Trophoblast cell (in vitro differentiated cells and primary cell): ENCODE results near the gene MS4A4E.

Experiments used
- DNase-seq, 2 donors: peaks; one replicate each; pipeline ENCODE4 v3.0.0-alpha.2; 2016
- H2AFZ ChIP-seq: 2 replicates; pipeline ENCODE4 v1.6.1; 2013; ENCODE audit warnings: low read length, moderate library complexity, mild to moderate bottlenecking; ENCODE audit not compliant: insufficient read depth, poor library complexity
- H2AK5ac ChIP-seq: 2 replicates; pipeline ENCODE4 v1.6.1; 2013; ENCODE audit warnings: mild to moderate bottlenecking, low read length
- H2BK120ac ChIP-seq: 2 replicates; pipeline ENCODE4 v1.6.1; 2013; ENCODE audit warnings: low read length, mild to moderate bottlenecking, moderate library complexity; ENCODE audit not compliant: insufficient read depth, poor library complexity
- H2BK12ac ChIP-seq: 2 replicates; pipeline ENCODE4 v1.6.1; 2013; ENCODE audit warnings: mild to moderate bottlenecking, low read length, moderate library complexity
- H2BK5ac ChIP-seq: 2 replicates; pipeline ENCODE4 v1.6.1; 2013; ENCODE audit warnings: low read length, low read depth, moderate library complexity, mild to moderate bottlenecking; ENCODE audit not compliant: poor library complexity
- H3K14ac ChIP-seq: 2 replicates; pipeline ENCODE4 v1.6.1; 2013; ENCODE audit warnings: mild to moderate bottlenecking, low read length
- H3K18ac ChIP-seq: 2 replicates; pipeline ENCODE4 v1.6.1; 2013; ENCODE audit warnings: mild to moderate bottlenecking, low read length
- H3K23ac ChIP-seq: 2 replicates; pipeline ENCODE4 v1.6.1; 2013; ENCODE audit warnings: low read length
- H3K27ac ChIP-seq: 2 replicates; pipeline ENCODE4 v1.5.1; 2013; ENCODE audit warnings: low read depth, mild to moderate bottlenecking, inconsistent platforms, low read length, moderate library complexity
- H3K27me3 ChIP-seq: 2 replicates; pipeline ENCODE4 v1.6.1; 2013; ENCODE audit warnings: inconsistent platforms, mild to moderate bottlenecking, low read length, moderate library complexity; ENCODE audit not compliant: insufficient read depth
- H3K36me3 ChIP-seq, 2 experiments: 1 replicate in 1 of 2; 2 replicates in 1 of 2; pipeline ENCODE4 v1.6.1; 2013; ENCODE audit warnings: low read length in 2 of 2, mild to moderate bottlenecking in 2 of 2, moderate library complexity in 1 of 2; ENCODE audit not compliant: insufficient read depth in 2 of 2, control insufficient read depth in 1 of 2
- H3K4ac ChIP-seq: 2 replicates; pipeline ENCODE4 v1.6.1; 2013; ENCODE audit warnings: low read depth, mild to moderate bottlenecking, low read length, moderate library complexity
- H3K4me1 ChIP-seq, 2 experiments: 1 replicate in 1 of 2; 2 replicates in 1 of 2; pipeline ENCODE4 v1.6.1; 2013; ENCODE audit warnings: low read length in 2 of 2, mild to moderate bottlenecking in 2 of 2, moderate library complexity in 1 of 2; ENCODE audit not compliant: insufficient read depth in 2 of 2, control insufficient read depth in 1 of 2
- H3K4me2 ChIP-seq: 2 replicates; pipeline ENCODE4 v1.6.1; 2013; ENCODE audit warnings: inconsistent platforms, mild to moderate bottlenecking, low read length, moderate library complexity
- H3K4me3 ChIP-seq: 2 replicates; pipeline ENCODE4 v1.5.1; 2013; ENCODE audit warnings: mild to moderate bottlenecking, low read depth, low read length, inconsistent platforms
- H3K79me1 ChIP-seq: one replicate; pipeline ENCODE4 v1.6.1; 2013; ENCODE audit warnings: low read length
- H3K79me2 ChIP-seq: 2 replicates; pipeline ENCODE4 v1.6.1; 2013; ENCODE audit warnings: low read length, mild to moderate bottlenecking; ENCODE audit not compliant: control insufficient read depth, insufficient read depth, poor library complexity
- H3K9ac ChIP-seq: 2 replicates; pipeline ENCODE4 v1.6.1; 2013; ENCODE audit warnings: mild to moderate bottlenecking, low read length
- H3K9me3 ChIP-seq: 2 replicates; pipeline ENCODE4 v1.6.1; 2013; ENCODE audit warnings: low read depth, mild to moderate bottlenecking, control low read depth, inconsistent platforms, low read length; ENCODE audit not compliant: insufficient read depth
- H4K12ac ChIP-seq: 2 replicates; pipeline ENCODE4 v1.6.1; 2013; ENCODE audit warnings: low read depth, mild to moderate bottlenecking, low read length, moderate library complexity
- H4K8ac ChIP-seq: 2 replicates; pipeline ENCODE4 v1.6.1; 2013; ENCODE audit warnings: low read depth, mild to moderate bottlenecking, low read length, moderate library complexity
- H4K91ac ChIP-seq: one replicate; pipeline ENCODE4 v1.6.1; 2013; ENCODE audit warnings: low read depth, mild to moderate bottlenecking, low read length, moderate library complexity
- WGBS: extraction: QIAGEN DNeasy Blood & Tissue Kit; methylation state at CpG from one replicate; pipeline ENCODE4 v1.1.7; 2013; ENCODE audit warnings: missing lambda C conversion rate; ENCODE audit not compliant: insufficient read length, insufficient coverage; ENCODE audit errors: extremely low coverage; 5-methylcytosine and 5-hydroxymethylcytosine counted together

MS4A4E gene

DNA sequence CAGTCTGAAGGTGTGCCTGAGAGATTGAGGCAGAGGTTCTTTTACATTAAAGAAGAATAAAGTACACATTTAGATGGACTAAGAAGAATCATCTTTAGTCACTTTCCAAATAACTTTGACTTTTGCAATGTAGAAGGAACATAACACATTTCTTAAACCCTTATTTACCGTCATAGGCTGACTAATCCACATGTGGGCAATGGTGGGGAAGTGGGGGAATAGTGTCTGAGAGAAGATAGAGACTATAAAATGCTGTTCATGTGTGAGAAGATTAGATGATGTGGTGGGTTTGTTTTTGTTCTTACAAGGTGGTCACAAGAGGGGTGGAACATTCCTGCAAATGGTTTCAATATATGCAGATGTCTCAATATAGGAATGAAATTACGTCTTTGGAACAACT lies 39.3 kb upstream of the MS4A4E start:
- Histone ChIP-seq H3K9me3 (no peaks in the 10 kb centered on the region), H2AK5ac (no peak overlapping the region), H3K9ac (no peak overlapping the region), H2BK5ac (no peak overlapping the region), H3K4me2 (no peak overlapping the region), H3K14ac (no peak overlapping the region), H3K4me1 (peaks cover 3 to 4% of the 10 kb centered on the region in 2 experiments), H3K23ac (no peak overlapping the region), H3K79me1 (peaks cover 7% of the 10 kb centered on the region), H3K27me3 (no peaks in the 10 kb centered on the region), H3K79me2 (no peaks in the 10 kb centered on the region), H3K4me3 (no peak overlapping the region), H3K36me3 (no peaks in the 10 kb centered on the region), H3K18ac (no peak overlapping the region), H3K4ac (no peak overlapping the region), H3K27ac (no peak overlapping the region), H4K8ac (no peak overlapping the region), H4K91ac (no peak overlapping the region), H2AFZ (no peak overlapping the region), H2BK12ac (no peak overlapping the region), H4K12ac (no peak overlapping the region), H2BK120ac (no peak overlapping the region)
- DNase-seq, result peak; percentile 45 to 67
- no CpG with 5 or more reads among the region's 2 CpGs for WGBS

DNA sequence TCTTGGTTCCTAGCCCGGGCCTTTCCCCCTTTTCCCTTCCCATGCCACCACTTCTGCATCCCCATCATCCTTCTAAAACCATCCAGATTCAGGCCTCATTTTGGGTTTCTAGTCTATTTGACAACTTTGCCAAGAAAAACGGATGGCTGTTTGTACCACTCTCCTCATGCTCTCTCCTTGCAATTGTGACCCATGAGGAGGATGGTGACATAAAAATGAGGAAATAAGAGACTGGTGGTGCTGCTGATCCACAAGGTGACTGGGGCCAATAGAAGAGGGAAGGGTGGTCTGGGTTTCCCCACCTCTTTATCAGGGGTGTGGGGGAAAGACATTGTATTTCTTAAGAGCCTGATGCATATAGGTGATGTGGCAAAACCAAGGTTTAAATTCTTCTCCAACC lies 38.5 kb upstream of the MS4A4E start:
- no peak overlapping the region for H4K91ac ChIP-seq
- H2BK120ac ChIP-seq, result no peak overlapping the region
- H3K4me3 ChIP-seq, result no peak overlapping the region
- H2AFZ ChIP-seq, result no peak overlapping the region
- no CpG with 5 or more reads among the region's 2 CpGs for WGBS
- no peak overlapping the region for H3K23ac ChIP-seq
- H3K27me3 ChIP-seq, result no peaks in the 10 kb centered on the region
- H3K4ac ChIP-seq, result no peak overlapping the region
- H2AK5ac ChIP-seq, result no peak overlapping the region
- no peaks in the 10 kb centered on the region for H3K9me3 ChIP-seq
- H3K4me1 ChIP-seq, result peaks cover 3 to 4% of the 10 kb centered on the region in 2 experiments
- no peak overlapping the region for H4K12ac ChIP-seq
- H3K27ac ChIP-seq, result no peak overlapping the region
- no peak overlapping the region for H3K18ac ChIP-seq
- no peak overlapping the region for H3K14ac ChIP-seq
- no peak overlapping the region for H2BK5ac ChIP-seq
- H4K8ac ChIP-seq, result no peak overlapping the region
- no peak for DNase-seq
- peaks cover 7% of the 10 kb centered on the region for H3K79me1 ChIP-seq
- H2BK12ac ChIP-seq, result no peak overlapping the region
- H3K9ac ChIP-seq, result no peak overlapping the region
- H3K4me2 ChIP-seq, result no peak overlapping the region
- H3K79me2 ChIP-seq, result no peaks in the 10 kb centered on the region
- no peaks in the 10 kb centered on the region for H3K36me3 ChIP-seq

DNA sequence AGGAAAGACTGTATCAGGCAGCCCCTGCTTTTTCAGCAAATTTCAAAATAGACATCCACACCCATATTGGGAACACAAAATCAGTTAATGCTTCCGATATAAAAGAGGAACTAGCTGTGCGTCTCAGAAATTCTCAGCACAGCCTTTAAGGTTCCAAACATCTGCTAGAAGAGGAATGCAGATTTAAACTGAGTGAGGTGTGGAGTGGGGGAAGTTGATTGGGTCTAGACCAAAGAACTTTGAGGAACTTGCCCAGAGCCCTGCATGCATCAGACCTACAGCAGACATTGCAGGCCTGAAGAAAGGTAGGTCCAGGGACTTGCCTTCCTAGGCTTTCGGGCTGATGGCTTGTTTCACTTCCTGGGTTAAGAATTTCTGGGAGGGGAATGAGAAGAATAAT lies 37.5 kb upstream of the MS4A4E start, which contains the start of gene MS4A4A:
Gene MS4A4A, plus strand, starts transcription at position 255 of the 400 bp plus-strand sequence. Its CDS starts 10 bp downstream, at position 265.
- Histone ChIP-seq H3K18ac (no peak within 1 kb of the TSS), H3K27ac (no peak within 1 kb of the TSS), H3K4ac (no peak within 1 kb of the TSS), H4K91ac (no peak within 1 kb of the TSS), H3K14ac (no peak within 1 kb of the TSS), H2AFZ (no peak within 1 kb of the TSS), H3K4me1 (peaks cover 3 to 4% of the 10 kb centered on the region in 2 experiments), H3K79me1 (peaks cover 7% of the 10 kb centered on the region), H3K36me3 (no peaks in the 10 kb centered on the region), H3K27me3 (no peaks in the 10 kb centered on the region), H3K79me2 (no peaks in the 10 kb centered on the region), H2AK5ac (no peak within 1 kb of the TSS), H3K9ac (no peak within 1 kb of the TSS), H3K4me2 (no peak within 1 kb of the TSS), H2BK120ac (no peak within 1 kb of the TSS), H3K4me3 (no peak within 1 kb of the TSS), H2BK5ac (no peak within 1 kb of the TSS), H4K12ac (no peak within 1 kb of the TSS), H3K9me3 (no peaks in the 10 kb centered on the region), H2BK12ac (no peak within 1 kb of the TSS), H3K23ac (no peak within 1 kb of the TSS), H4K8ac (no peak within 1 kb of the TSS)
- WGBS, result no CpG with 5 or more reads among the region's 3 CpGs
- no peak for DNase-seq

DNA sequence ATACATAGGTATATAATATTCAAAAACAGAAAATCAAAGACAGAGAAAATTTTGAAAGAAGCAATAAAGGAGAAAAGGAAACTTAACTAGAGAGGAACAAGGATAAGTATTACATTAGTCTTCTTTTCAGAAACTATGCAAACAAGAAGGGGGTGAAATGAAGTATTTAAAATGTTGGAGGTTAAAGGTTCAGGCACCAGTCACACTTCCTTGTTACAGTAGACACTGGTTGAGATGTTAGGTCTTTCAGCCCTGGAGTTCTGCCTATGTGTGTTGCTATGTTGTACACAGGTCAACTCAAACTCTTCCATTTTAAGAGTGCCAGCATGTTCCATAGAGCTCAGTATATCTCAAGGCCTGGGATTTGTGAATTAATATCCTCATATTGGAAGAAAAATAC lies 31.5 kb upstream of the MS4A4E start:
- H3K9me3 ChIP-seq, result no peaks in the 10 kb centered on the region
- H2BK120ac ChIP-seq, result no peak overlapping the region
- H2BK12ac ChIP-seq, result no peak overlapping the region
- H3K9ac ChIP-seq, result no peak overlapping the region
- no peaks in the 10 kb centered on the region for H3K79me2 ChIP-seq
- H3K14ac ChIP-seq, result no peak overlapping the region
- H2BK5ac ChIP-seq, result no peak overlapping the region
- H3K4ac ChIP-seq, result no peak overlapping the region
- H2AK5ac ChIP-seq, result no peak overlapping the region
- H3K18ac ChIP-seq, result no peak overlapping the region
- no peak overlapping the region for H3K4me2 ChIP-seq
- no peaks in the 10 kb centered on the region for H3K79me1 ChIP-seq
- H2AFZ ChIP-seq, result no peak overlapping the region
- no peak overlapping the region for H3K27ac ChIP-seq
- DNase-seq, result no peak
- no peak overlapping the region for H3K4me3 ChIP-seq
- H3K23ac ChIP-seq, result no peak overlapping the region
- no peak overlapping the region for H4K8ac ChIP-seq
- H4K91ac ChIP-seq, result no peak overlapping the region
- no peaks in the 10 kb centered on the region for H3K27me3 ChIP-seq
- no peaks in the 10 kb centered on the region for H3K4me1 ChIP-seq
- H3K36me3 ChIP-seq, result no peaks in the 10 kb centered on the region
- no peak overlapping the region for H4K12ac ChIP-seq
